ENCODE data around the gene TMEM95. TPM values are rescaled to one million over a fixed set of nuclear protein-coding genes. Genes with fewer than 3 reads are reported as not detected.
A peak's percentile ranks its signal among the peaks of the same experiment; 100 is the strongest.

TMEM95 gene
- total and polyA plus RNA-seq, 2 donors (not counting 1 experiment from before 2014, with no cell fraction given): 0.25 TPM; not detected in 1

DNA sequence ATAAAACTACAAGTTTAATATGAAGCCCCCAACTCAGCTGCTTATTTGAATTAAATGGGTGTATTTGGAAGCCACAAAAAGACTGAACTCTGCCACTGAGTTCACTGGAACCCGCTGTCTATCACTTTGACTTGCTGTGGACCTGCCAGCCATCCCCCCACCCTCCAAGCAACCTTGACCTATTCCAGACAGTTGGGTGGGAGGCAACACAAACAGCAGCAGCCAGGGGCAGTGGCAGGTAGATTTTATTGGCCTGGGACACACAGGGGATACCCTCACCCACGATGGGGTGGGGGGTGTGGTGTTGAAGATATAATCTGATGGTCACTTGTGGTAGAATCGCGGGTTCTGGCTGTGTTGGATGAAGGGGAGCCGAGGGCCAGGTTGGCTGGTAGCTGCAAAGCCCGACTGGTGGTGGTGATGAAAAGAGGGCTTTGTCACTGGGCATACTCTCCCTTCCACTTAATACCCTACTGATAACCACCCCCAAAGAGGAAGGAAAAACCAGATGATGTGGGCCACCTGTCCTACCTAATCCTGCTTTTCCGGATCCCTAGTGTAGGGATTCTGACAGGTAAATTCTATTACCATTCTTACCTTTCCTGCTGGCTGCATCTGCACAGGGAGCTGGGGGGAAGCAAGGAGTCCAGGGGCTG lies 42.4 kb upstream of the TMEM95 start:
- intact Hi-C loops (cut with micrococcal nuclease): no loop called here
- DNase-seq: no peak
- ChIA-PET POLR2A (interaction anchor here (0.6 to 1.5 kb wide), 3 partner anchors 17 to 134 kb away, joined by 3 to 7 read pairs (median 3); partner anchors contain the start of gene NEURL4), CTCF (interaction anchor here (1.2 to 2.2 kb wide), 5 partner anchors 9 to 31 kb away, joined by 4 to 19 read pairs (median 6); partner anchors contain the start of genes NEURL4 and SLC2A4)
- no peak for TF ChIP-seq CTCF (IDR thresholded peaks at IDR 0.05)
- no peak for TF ChIP-seq EZH2 (IDR thresholded peaks at IDR 0.05; ENCODE audit: borderline replicate concordance, insufficient read depth, low read depth, low read length, poor library complexity, severe bottlenecking)
- Histone ChIP-seq H4K20me1 (ENCODE audit: control insufficient read depth, insufficient read depth, low read length, poor library complexity, severe bottlenecking) (peaks cover 68% of the 10 kb centered on the region), H2AFZ (ENCODE audit: insufficient read depth, low read depth, low read length, poor library complexity, severe bottlenecking) (no peak overlapping the region), H3K27me3 (replicated peaks in 1 of 4; ENCODE audit: control extremely low read depth in 1 of 4, control insufficient read depth in 3 of 4, insufficient read depth in 4 of 4, low read length in 3 of 4) (no peaks in the 10 kb centered on the region), H3K4me3 (ENCODE audit: control extremely low read depth in 1 of 5, extremely low read depth in 1 of 5, insufficient read depth in 1 of 5, low read depth in 2 of 5, low read length in 4 of 5) (no peak overlapping the region), H3K9ac (ENCODE audit: low read length) (no peak overlapping the region), H3K9me3 (ENCODE audit: control extremely low read depth in 1 of 3, control insufficient read depth in 2 of 3, insufficient read depth in 1 of 3, low read length in 2 of 3) (no peaks in the 10 kb centered on the region), H3K79me2 (ENCODE audit: control insufficient read depth, insufficient read depth, low read length) (peaks cover 72% of the 10 kb centered on the region), H3K36me3 (replicated peaks in 1 of 2; ENCODE audit: control extremely low read depth in 1 of 2, control insufficient read depth in 1 of 2, extremely low read depth in 1 of 2, insufficient read depth in 2 of 2, low read length in 1 of 2) (peaks cover 5 to 62% of the 10 kb centered on the region in 2 experiments), H3K27ac (ENCODE audit: low read length in 2 of 2) (peak overlapping the region in 1 of 2 donors; percentile 37), H3K4me1 (ENCODE audit: control insufficient read depth in 2 of 2, insufficient read depth in 2 of 2, low read length in 2 of 2) (peaks cover 34 to 61% of the 10 kb centered on the region in 2 donors), H3K4me2 (replicated peaks; ENCODE audit: low read depth, low read length, poor library complexity, severe bottlenecking) (no peak overlapping the region)
- no peaks in the 10 kb centered on the region for H3K9me3 Mint-ChIP-seq (ENCODE audit: insufficient read depth)
- peak overlapping the region; percentile 47 for H3K4me3 Mint-ChIP-seq
- H3K27ac Mint-ChIP-seq: peak overlapping the region; percentile 93
- WGBS (ENCODE audit: insufficient coverage): 78% methylated on average over 2 of the region's 7 CpGs
- peaks cover 69% of the 10 kb centered on the region for H3K4me1 Mint-ChIP-seq
- no peaks in the 10 kb centered on the region for H3K27me3 Mint-ChIP-seq
- no peak for ATAC-seq (ENCODE audit: low read depth)

Data from B cell (primary cell).